NCI-H1105 (cell line): ENCODE data around the gene AMIGO1.

Experiments
- DNase-seq: peaks from one replicate; lab custom pipeline; 2025; lab: John Stamatoyannopoulos, UW

The AMIGO1 gene

GRCh38 chr1:109502364-109502851 is 7.1 kb downstream of the AMIGO1 start:
- no peak for DNase-seq

- no peak for DNase-seq
Measured at GRCh38 chr1:109501644-109502363, 7.7 kb downstream of the AMIGO1 start.

GRCh38 chr1:109500941-109501381 is 8.6 kb downstream of the AMIGO1 start:
- DNase-seq, result no peak

- DNase-seq, result peak; percentile 21
Measured at GRCh38 chr1:109499661-109500536, 9.6 kb downstream of the AMIGO1 start.

GRCh38 chr1:109499081-109499480 is 10.4 kb downstream of the AMIGO1 start:
- DNase-seq, result no peak

GRCh38 chr1:109498161-109498801 is 11.2 kb downstream of the AMIGO1 start:
- peak; percentile 30 for DNase-seq

GRCh38 chr1:109497449-109498160 is 11.9 kb downstream of the AMIGO1 start:
- no peak for DNase-seq

GRCh38 chr1:109495738-109496137 is 13.8 kb downstream of the AMIGO1 start:
- DNase-seq, result no peak

- peak; percentile 84 for DNase-seq
Measured at GRCh38 chr1:109493805-109494539, 15.6 kb downstream of the AMIGO1 start, which contains the start of gene CYB561D1. TSS of gene CYB561D1 (plus strand) at chr1:109494094. CDS start at chr1:109494140, 46 bp downstream.

- DNase-seq, result no peak
Measured at GRCh38 chr1:109493227-109493626, 16.3 kb downstream of the AMIGO1 start.

- no peak for DNase-seq
Measured at GRCh38 chr1:109492779-109493178, 16.7 kb downstream of the AMIGO1 start.

- DNase-seq, result no peak
Measured at GRCh38 chr1:109491372-109491771, 18.2 kb downstream of the AMIGO1 start.

GRCh38 chr1:109490934-109491302 is 18.6 kb downstream of the AMIGO1 start:
- no peak for DNase-seq

GRCh38 chr1:109490029-109490933 is 19.2 kb downstream of the AMIGO1 start:
- DNase-seq, result peak; percentile 35

GRCh38 chr1:109488696-109489095 is 20.8 kb downstream of the AMIGO1 start:
- DNase-seq, result no peak

- DNase-seq, result no peak
Measured at GRCh38 chr1:109488201-109488600, 21.3 kb downstream of the AMIGO1 start.

GRCh38 chr1:109487261-109487660 is 22.3 kb downstream of the AMIGO1 start:
- DNase-seq, result no peak

- no peak for DNase-seq
Measured at GRCh38 chr1:109485001-109485400, 24.5 kb downstream of the AMIGO1 start.

- no peak for DNase-seq
Measured at GRCh38 chr1:109484519-109484975, 25.0 kb downstream of the AMIGO1 start.
